Prostate gland (tissue), 1 donor: ENCODE measurements around the gene UNC79.

Experiments used
- POLR2A ChIP-seq: fragments of 450-650 bp; IDR thresholded peaks from one replicate; pipeline ENCODE4 v1.6.1; 2016; ENCODE audit warnings: antibody characterized with exemption, mild to moderate bottlenecking
- POLR2AphosphoS5 ChIP-seq: sonication (generic); formaldehyde crosslinking; IDR thresholded peaks from one replicate; pipeline ENCODE4 v1.6.1; 2017; ENCODE audit warnings: antibody characterized with exemption

DNA sequence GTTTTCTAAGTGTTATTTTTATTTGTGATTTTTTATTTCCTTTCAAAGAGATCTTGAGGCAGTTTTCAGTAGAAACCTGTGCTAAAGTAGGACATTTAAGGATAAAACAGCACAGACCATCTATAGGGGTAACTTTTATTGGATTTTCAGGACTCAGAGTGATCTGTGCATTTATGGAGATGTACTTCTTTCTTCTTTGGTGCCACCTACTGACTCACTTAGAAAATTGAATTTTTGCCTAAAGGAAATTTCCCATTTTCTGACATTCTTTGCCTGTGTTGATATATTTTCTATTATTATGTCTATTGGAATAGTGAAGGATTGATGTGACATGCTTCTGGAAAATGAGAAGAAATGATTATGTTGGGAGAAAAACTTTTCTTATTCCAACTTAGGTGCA is 113.0 kb downstream of the UNC79 start:
- TF ChIP-seq POLR2AphosphoS5 (no peak), POLR2A (no peak)
